Activated gamma-delta T cell (primary cell): ENCODE measurements around the gene TMEM179.
"Not testable (repeated sequence)": the region's sequence is repeated elsewhere in the genome, so short reads cannot be mapped to it uniquely, and the experiment has no call there.

ENCODE experiments used
- DNase-seq: peaks from one replicate; lab custom pipeline; 2025; lab: John Stamatoyannopoulos, UW
- total RNA-seq, 2 donors: gene quantifications; one replicate each; lab custom pipeline; 2026; lab: John Stamatoyannopoulos, UW

Gene TMEM179
- total RNA-seq: 0 to 0.05 reads per million in 2 donors

GRCh38 chr14:104604458-104605449, at the start of gene TMEM179:
TSS of gene TMEM179 (minus strand) at chr14:104604772. CDS start at chr14:104604741, 31 bp downstream.
- DNase-seq: no peak

GRCh38 chr14:104654119-104654518, 49.5 kb upstream of the TMEM179 start:
- DNase-seq: no peak

DNA sequence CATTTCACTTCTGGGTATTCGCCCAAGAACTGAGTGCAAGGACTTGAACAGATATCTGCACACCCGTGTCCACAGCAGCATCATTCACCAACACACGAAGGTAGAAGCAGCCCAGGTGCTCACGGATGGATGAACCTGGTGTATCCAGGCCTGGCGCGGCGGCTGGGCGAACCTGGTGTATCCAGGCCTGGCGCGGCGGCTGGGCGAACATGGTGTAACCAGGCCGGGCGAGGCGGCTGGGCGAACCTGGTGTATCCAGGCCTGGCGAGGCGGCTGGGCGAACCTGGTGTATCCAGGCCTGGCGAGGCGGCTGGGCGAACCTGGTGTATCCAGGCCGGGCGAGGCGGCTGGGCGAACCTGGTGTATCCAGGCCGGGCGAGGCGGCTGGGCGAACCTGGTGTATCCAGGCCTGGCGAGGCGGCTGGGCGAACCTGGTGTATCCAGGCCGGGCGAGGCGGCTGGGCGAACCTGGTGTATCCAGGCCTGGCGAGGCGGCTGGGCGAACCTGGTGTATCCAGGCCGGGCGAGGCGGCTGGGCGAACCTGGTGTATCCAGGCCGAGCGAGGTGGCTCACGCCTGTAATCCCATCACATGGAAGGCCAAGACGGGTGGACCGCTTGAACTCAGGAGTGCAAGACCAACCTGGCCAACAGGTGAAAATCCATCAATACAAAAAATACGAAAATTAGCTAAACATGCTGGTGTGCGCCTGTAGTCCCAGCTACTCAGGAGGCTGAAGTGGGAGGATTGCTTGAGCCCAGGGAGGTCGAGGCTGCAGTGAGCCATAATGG, 48.8 kb upstream of the TMEM179 start:
- DNase-seq: not testable (repeated sequence)

DNA sequence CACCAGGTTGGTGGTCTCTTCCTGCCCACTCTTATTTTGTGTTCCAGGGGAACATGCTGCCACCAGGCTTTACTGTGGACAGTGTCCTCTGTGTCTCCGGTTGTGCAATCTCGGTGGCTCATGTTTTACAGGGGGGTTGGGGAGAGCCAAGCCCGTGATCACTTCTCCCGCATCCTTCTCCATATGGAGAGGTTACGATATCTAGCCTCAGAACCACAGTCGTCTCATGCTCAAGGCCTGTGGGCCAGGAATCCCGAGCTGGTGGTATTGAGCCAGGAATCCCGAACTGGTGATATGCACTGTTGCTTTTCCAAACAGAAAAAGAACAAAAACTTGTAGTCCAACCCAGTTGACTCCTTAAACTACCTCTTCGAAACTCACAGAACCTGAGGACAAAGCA, 47.8 kb upstream of the TMEM179 start:
- DNase-seq: no peak

DNA sequence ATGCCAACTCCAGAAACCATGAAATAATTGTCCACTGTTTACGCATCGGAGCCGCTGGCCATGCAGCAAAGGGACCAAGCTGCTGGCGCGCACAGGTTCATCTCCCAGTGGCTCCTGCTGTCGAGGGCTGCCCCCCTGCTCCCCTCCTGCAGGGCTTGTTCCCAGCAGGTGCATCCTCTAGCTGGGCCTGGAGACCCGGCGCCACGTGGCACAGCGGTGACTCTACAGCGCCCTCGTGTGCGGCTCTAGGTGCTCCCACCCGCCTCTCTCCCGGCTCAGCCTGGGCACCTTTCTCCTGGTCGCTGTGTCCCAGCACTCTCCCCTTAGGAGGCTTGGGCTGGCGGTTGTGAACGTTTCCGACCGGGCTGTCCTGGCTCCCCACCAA, 47.3 kb upstream of the TMEM179 start:
- DNase-seq: no peak

DNA sequence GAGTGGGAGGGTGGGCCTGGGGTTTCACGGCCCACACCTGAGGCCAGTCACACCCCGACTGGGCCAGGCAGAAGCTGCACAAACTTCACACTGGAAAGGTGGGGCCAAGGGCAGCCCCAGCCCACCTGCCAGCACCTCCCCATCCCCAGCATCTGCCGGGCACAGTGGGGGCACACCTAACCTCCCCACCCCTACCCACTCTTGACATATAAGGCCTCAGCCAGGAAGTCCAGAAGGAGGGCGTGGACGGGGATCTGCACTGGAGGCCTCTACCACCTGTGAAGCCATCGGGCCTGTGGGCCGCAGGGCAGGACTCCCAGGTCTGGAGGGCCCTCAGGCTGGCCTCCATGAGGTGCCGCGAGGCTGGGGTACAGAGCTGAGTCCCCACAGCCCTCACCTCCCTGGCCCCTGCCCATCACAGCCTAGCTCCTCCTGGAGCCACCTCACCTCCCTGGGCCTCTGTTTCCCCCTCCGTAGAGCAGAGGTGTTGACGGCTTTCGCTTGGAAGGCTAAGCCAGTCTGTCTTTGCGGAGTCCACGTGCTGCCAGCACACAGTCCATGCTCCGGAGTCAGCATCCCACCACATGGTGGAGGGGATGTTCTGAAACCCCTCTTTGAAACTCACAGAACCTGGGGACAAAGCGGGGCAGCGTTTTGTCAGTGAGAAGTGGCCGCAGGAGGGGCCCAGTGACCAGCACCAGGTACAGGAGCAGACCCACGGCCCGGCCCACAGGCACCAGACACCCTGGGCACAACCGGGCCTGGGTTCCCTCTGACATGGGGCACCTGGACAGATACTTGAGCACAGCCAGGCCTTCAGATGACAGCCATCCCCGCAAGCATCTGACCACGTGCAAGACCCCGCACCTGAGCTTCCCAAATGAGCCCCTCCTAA, 46.7 kb upstream of the TMEM179 start:
- DNase-seq: no peak

DNA sequence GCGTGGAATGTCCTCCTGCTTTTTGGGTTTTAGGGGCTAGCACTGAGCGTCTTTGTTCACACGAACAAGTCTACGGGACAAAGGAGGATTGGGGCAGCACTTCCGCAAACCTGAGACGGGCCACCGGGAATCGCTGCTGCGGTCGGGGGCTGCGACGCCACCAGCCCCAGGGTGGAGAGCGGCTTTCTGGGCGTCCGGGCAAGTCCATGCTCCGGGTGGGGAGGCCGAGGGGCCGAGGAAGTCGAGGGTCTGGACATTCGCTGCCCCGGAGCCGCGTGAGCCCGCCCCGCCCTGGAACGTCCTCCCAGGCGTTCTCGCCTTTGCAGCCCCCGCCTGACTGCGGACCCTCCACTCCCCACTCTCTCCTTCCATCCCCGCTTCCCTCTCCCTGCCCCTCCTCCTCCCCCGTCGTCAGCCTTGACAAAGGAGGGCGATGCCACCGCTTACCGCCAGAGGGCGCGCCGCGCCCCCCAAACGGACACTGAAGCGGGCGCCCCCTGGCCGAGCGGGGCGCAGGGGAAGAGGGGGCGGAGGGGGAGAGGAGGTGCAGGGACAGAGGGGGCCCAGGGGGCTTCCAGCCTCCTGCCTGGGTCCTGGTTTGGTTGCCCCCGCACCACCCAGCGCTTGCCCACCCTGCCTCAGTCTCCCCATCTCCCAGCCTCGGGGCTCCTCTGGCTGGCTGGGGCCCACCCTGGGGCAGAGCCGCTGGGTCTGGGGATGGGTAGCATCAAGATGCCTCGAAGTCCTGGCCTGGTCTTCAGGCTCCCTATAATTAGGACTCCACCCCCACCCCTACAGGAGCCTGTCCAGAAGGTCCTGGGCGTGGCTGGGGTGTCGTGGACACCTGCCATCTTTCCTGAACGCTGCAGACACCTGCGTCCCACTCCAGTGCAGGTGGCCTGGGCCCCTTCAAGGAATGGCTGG, 45.7 kb upstream of the TMEM179 start:
- peak; percentile 32 for DNase-seq

GRCh38 chr14:104647467-104648043, 43.0 kb upstream of the TMEM179 start:
- DNase-seq: no peak

DNA sequence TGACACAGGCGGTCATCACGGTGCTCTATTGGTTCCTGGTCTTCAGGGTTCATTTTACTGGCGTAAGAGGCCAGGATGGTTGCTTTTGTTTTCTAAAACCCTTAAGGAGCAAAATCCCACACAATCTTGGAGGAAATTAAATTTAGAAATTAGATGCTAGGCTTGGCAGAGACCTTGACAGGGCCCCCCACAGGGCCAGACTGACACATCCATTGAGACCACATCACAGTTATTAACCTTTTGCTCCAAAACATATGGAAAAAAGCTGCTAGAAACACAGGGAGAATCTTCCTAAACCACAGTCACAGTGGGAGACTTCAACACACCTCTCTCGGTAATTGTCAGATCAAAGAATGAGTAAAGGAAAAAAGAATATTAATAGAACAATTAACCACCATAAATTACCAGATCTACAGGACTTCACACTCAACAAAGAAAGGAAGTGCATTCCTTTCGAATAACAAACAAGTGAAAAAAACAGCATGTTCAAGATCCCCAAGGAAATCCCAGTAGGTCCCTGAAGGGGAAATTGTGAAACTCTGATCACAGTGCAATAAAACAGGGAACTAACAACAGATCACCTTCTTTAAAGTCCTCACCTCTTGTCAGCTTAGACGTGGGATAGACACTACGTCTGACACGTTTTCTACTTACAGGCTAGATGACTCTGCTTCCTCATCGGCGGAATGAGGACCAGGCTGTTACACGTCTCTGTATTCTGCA, 40.2 kb upstream of the TMEM179 start:
- no peak for DNase-seq

- DNase-seq: no peak
Measured at GRCh38 chr14:104644091-104644635, 39.6 kb upstream of the TMEM179 start.

- no peak for DNase-seq
Measured at GRCh38 chr14:104643306-104643705, 38.7 kb upstream of the TMEM179 start.

DNA sequence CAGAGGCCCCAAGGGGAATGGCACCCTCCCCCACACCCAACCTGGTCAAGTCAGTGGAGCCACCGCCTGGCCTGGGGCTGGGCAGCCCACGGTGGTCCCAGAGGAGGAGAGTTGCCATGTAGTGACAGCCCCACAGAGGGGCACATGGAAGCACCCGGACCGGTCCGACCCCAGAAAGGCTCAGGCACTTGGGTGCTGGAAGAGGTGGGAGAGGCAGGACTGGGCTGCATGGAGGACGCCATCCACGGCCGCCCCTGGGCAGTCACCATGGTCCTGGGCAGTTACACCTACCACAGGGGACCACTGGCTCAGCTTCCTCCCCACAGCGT, 37.9 kb upstream of the TMEM179 start:
- no peak for DNase-seq

- DNase-seq: no peak
Measured at GRCh38 chr14:104641753-104642539, 37.4 kb upstream of the TMEM179 start.

GRCh38 chr14:104640681-104641080, 36.1 kb upstream of the TMEM179 start:
- DNase-seq: no peak

DNA sequence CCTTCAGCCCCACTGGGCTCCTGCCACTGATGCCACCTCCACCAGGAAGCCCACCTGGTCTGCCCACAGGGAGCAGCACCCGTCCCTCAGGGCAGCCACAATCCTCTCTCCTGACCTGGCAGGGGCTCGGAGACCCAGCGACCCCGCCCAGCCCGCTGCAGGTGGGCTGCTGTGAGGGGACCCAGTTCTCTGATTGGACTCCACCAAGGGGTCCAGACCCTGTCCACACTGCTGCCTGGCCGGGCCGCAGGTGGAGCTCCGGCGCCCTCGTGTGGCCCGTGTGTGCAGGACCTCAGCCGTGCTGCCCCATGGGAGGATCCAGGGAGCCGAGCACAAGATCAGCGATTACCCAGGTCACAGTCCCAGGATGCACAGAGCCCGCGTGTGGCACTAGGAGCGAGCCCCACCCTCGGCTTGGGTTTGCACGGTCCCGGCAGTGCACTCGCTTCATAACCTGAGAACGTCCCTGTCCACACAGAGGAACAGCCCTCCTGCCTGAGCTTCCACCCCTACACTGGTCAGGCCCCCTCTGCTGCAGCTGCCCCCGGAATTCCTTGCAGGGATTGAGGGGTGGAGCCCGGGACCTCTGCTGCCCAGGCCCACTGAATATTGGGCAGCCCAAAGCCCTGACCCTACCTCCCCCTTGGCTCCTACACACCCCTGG, 35.4 kb upstream of the TMEM179 start:
- peak; percentile 24 for DNase-seq

DNA sequence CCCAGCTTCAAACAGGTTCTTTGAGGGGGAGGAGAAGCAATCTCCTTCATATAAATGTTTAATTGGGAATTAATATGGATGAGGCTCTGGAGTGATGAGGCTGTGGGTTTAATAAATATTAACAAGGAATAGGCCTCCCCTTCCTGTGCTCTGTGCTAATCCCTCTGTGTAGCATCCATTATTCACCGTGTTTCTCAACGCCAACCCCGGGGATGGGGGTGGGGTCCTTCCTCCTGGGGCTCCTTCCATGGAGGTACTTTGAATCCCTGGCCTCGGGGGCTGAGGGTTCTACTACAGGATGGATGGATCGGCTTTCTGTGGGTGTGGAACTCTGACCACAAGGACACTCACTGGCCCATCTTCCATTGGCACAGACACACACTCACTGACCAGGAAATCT, 34.9 kb upstream of the TMEM179 start:
- DNase-seq: no peak

DNA sequence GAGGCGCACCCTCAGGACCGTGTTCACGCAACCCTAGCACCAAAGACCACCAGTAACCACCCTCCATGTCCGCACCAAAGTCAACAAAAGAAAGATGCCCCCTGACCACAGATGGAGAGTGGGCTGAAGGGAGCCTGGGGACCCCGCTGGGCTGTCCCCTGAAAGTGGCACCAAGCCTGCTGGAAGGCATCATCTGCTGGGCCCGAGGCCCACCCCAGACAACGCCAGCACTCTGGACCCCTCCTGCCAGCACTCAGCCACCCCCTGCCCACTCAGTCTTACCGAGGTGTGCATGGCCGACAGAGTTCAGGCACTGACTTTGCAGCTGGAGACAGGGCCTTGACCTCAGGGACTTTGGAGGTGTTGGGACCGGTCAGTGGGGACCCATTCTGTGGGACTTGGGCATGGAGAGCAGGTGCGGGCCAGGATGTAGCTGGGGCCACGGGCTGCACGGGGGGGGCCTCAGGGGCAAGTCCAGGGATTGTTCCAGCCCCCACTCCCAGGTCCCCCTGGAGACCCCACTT, 34.4 kb upstream of the TMEM179 start:
- DNase-seq: no peak

GRCh38 chr14:104638190-104638589, 33.6 kb upstream of the TMEM179 start:
- DNase-seq: no peak
